ENCODE results near the gene CNOT1. TPM values are rescaled to one million over a fixed set of nuclear protein-coding genes. Genes with fewer than 3 reads are reported as not detected.

Gene CNOT1
- total RNA-seq, 4 donors from 2014 or later, result 122 to 257 (median 178) TPM

GRCh38 chr16:58511933-58512815 is 117.5 kb downstream of the CNOT1 start:
- TF ChIP-seq POLR2AphosphoS5 (IDR thresholded peaks at IDR 0.05) (no peak), CTCF (IDR thresholded peaks at IDR 0.05) (peak; percentile 64 to 78 (median 74)), EP300 (IDR thresholded peaks at IDR 0.05; ENCODE audit: low read depth) (no peak), POLR2A (IDR thresholded peaks at IDR 0.05) (no peak)
- intact Hi-C loops (cut with DNase I; ENCODE audit: low total_unique reads), result no loop called here
- no peak overlapping the region for H3K27ac ChIP-seq
- peaks cover 0 to 23% (median 19%) of the 10 kb centered on the region in 4 donors for H3K4me1 ChIP-seq
- in situ Hi-C loops (cut with MboI; ENCODE audit: low pct_ligation_motif_present in 1 of 4, low pct_unique_long_range_greater_than_20kb in 1 of 4, low sequenced_read_pairs in 3 of 4), result no loop called here
- 57% methylated on average over 17 of the region's 17 CpGs; no CpG with 5 or more reads in 1 of the 2 donors for WGBS, 2 donors (ENCODE audit: low coverage in 1 of 2)
- H3K4me3 ChIP-seq, result no peak overlapping the region
- peaks cover 0 to under 1% (median 0%) of the 10 kb centered on the region in 4 donors for H3K36me3 ChIP-seq
- peaks cover 9% of the 10 kb centered on the region for H3K27me3 ChIP-seq
- DNase-seq, result peak; percentile 83
- no peaks in the 10 kb centered on the region for H3K9me3 ChIP-seq

DNA sequence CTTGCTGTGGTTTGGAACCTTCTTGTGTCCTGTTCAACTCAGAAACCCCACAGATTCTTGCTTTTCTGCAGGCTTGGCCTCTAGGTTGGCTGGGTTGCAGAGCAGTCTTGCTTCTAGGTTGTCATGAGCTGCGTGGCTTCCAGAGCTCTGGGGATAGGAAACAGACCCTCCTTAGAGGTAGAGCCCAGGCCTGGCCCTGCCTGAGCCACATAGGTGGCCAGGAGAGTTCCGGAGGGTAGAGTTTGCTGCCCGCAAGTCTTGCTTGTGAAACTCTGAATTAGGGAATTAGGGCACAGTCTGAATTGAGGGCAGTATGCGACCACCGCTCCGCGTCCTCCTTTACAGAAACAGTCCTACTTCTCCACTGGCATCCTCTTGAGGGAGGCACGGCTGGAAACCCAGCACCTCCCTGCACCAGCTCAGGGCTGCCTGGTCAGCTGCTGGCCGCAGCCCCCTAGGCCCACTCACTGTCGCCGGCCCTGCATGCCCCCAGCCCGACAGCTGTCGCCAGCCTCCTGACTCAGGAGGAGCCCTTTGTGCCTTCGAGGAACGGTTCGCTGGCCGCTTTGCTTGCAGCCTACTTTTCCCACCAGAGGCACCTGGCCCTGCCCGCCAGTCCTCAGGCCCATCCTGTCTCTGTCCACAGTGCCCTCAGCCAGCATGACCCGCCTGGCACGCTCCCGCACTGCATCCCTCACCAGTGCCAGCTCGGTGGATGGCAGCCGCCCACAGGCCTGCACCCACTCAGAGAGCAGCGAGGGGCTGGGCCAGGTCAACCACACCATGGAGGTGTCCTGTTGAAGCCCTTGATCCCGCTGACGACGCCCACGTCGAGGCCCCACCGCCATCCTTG is 118.6 kb downstream of the CNOT1 start:
- DNase-seq, result no peak
- WGBS, 2 donors (ENCODE audit: low coverage in 1 of 2), result 86% methylated on average over 30 of the region's 30 CpGs; no CpG with 5 or more reads in 1 of the 2 donors
- intact Hi-C loops (cut with DNase I; ENCODE audit: low total_unique reads) (no loop called here), in situ Hi-C loops (cut with MboI; ENCODE audit: low pct_ligation_motif_present in 1 of 4, low pct_unique_long_range_greater_than_20kb in 1 of 4, low sequenced_read_pairs in 3 of 4) (no loop called here)
- Histone ChIP-seq H3K4me1 (peaks cover 0 to 12% (median 10%) of the 10 kb centered on the region in 4 donors), H3K27me3 (peaks cover 19% of the 10 kb centered on the region), H3K4me3 (no peak overlapping the region), H3K27ac (no peak overlapping the region), H3K36me3 (no peaks in the 10 kb centered on the region), H3K9me3 (no peaks in the 10 kb centered on the region)
- TF ChIP-seq POLR2AphosphoS5 (IDR thresholded peaks at IDR 0.05) (no peak), POLR2A (IDR thresholded peaks at IDR 0.05) (no peak), EP300 (IDR thresholded peaks at IDR 0.05; ENCODE audit: low read depth) (no peak), CTCF (IDR thresholded peaks at IDR 0.05) (no peak)

DNA sequence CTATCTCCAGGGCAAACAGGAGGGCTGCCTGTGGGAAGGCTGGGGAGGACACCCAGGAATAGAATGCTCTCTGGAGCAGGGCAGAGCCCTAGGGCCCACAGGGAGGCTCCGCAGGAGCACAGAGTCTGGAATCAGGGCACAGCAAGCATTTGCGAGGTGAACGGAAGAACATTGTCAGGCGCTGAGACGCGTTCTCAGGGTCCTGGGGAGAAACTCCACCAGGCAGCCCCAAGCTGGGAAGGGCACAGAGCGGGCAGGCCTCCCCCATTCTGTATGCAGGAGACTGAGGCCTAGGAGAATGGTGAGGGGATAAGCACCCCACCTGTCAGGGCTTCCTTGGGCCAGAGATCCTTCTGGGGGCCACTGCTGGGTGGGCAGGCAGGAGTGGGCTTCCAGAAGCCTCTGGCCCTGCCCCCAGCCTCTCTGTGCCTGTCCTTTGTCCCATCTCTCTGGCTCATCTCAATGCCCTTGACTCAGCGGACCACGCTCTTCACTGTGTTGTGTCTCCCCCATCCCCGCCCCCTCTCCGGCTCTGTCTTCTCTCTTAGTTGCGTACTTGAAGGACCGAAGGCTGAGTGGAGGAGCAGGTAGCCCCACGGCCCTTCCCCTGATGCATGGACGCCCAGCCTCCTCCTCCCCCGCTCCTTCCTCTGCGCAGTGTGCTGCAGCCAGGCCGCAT is 119.4 kb downstream of the CNOT1 start:
- in situ Hi-C loops (cut with MboI; ENCODE audit: low pct_ligation_motif_present in 1 of 4, low pct_unique_long_range_greater_than_20kb in 1 of 4, low sequenced_read_pairs in 3 of 4), result no loop called here
- 93 to 100% methylated on average over 2 to 18 of the region's 18 CpGs for WGBS, 2 donors (ENCODE audit: low coverage in 1 of 2)
- intact Hi-C loops (cut with DNase I; ENCODE audit: low total_unique reads), result no loop called here

More for the DNA sequence above, 119.4 kb downstream of the CNOT1 start:
- no peaks in the 10 kb centered on the region for H3K36me3 ChIP-seq
- H3K4me3 ChIP-seq, result no peak overlapping the region
- peaks cover 0 to 12% (median 10%) of the 10 kb centered on the region in 4 donors for H3K4me1 ChIP-seq
- peaks cover 21% of the 10 kb centered on the region for H3K27me3 ChIP-seq
- H3K9me3 ChIP-seq, result no peaks in the 10 kb centered on the region
- TF ChIP-seq CTCF (IDR thresholded peaks at IDR 0.05) (no peak), EP300 (IDR thresholded peaks at IDR 0.05; ENCODE audit: low read depth) (no peak), POLR2AphosphoS5 (IDR thresholded peaks at IDR 0.05) (no peak), POLR2A (IDR thresholded peaks at IDR 0.05) (no peak)
- no peak overlapping the region for H3K27ac ChIP-seq
- DNase-seq, result no peak

Measured in transverse colon (tissue), 4 donors.